Right lung (tissue), 5 donors: ENCODE data around the gene RNF126. TPM values are rescaled to one million over a fixed set of nuclear protein-coding genes. Genes with fewer than 3 reads are reported as not detected.
"Not testable (repeated sequence)": the region's sequence is repeated elsewhere in the genome, so short reads cannot be mapped to it uniquely, and the experiment has no call there.

Experiments
- DNase-seq, 2 donors: peaks; one replicate each; pipeline ENCODE4 v3.0.0-alpha.2; 2013
- polyA plus RNA-seq, 5 donors: library from polyadenylated mRNA; unstranded; fragments of 120-200 nt; gene quantifications; one replicate each; pipeline versions ENCODE4 v1.2.1 to v1.2.3, GENCODE V29; 2013; ENCODE audit warnings: inconsistent platforms in 1 of 5, low replicate concordance in 1 of 5; ENCODE audit not compliant: insufficient read length in 5 of 5, insufficient read depth in 1 of 5

Gene RNF126
- polyA plus RNA-seq, 5 donors = 13.8 to 33.6 (median 19.8) TPM

DNA sequence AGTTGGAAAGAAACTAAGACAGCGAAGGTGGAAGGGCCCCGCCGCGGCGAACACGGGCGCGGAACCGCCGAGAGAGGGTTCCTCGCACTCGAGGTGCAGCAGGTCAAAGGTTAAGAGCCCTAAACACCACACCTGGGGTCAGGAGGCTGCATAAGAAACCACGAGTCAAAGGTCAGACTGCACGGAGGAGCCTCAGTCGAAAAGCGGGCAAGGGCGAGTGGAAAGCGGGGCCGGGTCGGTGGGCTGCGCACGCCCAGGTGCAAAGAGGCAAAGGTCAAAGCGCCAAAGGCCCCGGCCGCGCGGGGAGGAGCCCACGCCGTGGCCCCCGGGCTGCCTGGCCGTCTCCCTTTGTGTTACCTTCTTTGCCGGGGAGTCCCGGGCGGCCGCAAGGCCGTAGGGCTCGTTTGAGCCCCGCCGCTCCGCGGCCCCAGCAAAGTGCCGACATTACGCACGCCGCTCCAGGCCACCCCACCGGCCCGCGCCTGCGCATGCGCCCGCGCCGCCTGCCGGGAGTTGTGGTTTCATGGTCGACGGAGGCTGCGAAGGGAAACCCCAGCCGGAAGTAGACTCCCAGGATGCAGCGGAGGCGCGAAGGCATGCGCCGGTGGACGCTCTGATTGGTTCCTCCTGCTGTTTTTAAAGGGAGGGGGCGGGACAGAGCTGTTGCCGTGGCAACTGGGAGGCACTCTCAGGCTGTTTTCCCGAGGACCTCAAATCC lies 29.8 kb downstream of the RNF126 start, which contains the start of gene POLRMT:
Gene POLRMT, minus strand, starts transcription at position 470 of the 718 bp plus-strand sequence. Its CDS starts 25 bp downstream, at position 445.
- DNase-seq = peak; percentile 97 to 99

DNA sequence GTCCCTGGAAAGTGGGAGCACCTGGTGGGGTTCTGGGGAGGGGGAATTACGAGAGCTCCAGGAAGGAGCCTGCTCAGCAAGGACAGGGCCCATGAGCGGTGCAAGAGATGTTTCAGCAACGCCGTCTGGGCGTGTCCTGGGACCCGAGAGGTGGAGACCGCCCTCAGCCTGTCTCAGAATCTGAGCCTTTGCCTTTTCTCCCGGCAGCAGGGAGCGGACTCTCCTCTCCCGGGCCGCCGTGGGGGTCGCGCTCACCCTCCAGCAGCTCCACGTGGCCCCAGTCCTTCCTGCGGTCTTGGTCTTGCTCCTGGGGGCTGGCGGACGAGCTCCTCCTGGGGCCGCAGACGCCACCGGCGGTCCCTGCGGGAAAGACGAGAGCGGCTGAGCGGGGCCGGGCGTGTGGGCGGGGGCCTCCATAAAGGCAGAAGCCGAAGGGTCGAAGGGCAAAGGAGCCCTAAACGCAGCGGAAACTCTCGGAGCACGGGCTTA lies 30.4 kb downstream of the RNF126 start:
- DNase-seq = no peak

DNA sequence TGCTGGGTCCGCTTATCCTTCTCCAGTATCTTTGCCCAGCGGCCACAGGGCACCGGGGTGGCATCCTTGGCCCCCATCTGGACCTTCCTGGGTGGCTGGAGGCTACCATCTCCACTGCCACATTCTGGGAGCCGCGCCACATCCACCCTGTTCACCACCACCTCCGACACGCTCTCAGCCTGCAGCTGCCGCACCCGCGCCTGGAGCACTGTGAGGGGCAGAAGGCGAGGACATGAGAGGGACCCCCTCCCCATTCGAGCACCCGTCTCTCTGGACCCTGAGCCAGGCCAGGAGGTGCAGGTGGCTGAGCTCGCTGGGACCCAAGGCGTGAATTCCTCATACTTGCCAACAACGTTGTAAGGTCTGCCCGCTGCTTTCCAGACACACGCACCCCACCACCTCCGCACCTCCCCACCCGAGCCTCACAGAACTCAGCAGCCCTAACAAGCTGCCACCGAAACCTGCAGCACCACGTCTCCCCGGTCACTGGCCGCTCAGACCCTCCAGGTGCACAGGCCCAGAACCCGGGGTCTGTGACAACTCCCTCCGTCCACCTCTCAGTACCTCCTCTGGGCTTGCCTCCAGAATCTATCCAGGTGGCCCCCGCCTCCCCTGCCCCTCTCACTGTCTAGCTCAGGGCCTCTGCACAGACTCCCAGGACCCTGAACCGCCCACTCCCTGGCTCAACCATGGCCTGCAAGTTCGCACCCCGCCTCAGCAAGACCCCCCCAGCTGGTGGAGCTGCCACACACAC lies 32.9 kb downstream of the RNF126 start:
- no peak for DNase-seq

DNA sequence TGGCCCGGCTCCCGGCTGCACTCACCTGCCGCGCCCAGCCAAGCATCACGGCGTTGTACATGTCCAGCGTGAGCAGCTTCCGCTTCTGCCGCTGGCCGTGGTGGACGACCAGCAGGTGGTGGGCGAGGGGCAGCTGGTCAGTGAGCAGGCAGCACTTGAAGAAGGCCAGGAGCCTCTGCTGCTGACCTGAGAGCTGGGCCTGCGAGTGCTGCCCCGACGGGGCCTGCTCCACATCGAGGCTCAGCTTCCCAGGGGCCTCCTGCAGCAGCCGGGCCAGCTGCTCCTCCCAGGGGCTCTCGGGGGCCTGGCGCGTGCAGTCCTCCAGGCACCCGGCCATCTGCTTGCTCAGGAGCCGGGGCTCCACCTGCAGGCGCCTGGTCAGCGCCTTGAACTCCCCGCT lies 33.5 kb downstream of the RNF126 start:
- not testable (repeated sequence) for DNase-seq

DNA sequence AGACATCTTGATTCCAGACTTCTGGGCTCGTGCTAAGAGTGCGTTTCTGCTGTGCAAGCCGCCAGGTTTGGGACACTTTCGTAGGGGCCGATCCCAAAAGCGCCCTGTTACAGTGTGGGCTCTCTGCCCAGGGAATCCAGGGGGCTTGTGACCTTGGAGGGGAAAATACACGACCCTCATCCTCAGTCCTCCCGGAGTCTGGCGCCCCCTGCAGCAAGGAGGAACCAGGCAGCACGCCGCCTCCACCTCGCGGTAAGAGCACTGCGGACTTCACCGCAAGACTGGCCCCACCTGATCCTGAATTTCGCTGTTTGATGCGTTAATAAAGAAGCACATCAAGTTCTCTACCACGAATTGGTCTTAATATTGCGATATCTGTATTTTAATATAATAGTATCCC lies 34.8 kb downstream of the RNF126 start:
- DNase-seq = no peak

DNA sequence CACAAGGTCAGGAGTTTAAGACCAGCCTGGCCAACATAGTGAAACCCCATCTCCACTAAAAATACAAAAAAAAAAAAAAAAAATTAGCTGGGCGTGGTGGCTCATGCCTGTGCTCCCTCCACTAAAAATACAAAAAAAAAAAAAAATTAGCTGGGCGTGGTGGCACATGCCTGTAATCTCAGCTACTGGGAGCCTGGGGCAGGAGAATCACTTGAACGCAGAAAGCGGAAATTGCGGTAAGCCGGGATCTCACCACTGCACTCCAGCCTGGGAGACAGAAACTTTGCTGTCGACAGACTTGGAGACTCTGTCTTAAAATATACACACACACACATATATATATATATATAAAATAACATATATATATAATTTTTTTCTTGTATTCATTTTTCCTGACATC lies 36.4 kb downstream of the RNF126 start:
- not testable (repeated sequence) for DNase-seq

DNA sequence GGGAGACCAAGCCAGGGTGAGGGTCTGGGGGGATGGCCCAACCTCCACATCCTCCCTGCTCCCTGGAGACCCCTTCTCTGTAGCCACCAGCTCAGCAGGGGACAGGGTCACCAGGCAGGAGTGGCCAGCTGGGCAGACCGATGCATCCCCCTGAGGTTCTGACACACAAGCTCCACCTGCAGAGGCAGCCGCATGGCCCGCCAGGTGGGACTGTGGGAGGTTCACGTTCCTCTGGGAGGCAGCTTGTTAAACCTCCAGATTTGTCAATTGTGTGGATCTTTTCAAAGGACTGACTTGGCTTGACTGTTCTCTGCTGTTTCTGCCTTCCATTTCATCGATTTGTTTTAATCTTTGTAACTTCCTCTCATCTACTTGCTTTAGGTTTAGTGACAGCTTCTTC lies 37.8 kb downstream of the RNF126 start:
- DNase-seq = no peak

DNA sequence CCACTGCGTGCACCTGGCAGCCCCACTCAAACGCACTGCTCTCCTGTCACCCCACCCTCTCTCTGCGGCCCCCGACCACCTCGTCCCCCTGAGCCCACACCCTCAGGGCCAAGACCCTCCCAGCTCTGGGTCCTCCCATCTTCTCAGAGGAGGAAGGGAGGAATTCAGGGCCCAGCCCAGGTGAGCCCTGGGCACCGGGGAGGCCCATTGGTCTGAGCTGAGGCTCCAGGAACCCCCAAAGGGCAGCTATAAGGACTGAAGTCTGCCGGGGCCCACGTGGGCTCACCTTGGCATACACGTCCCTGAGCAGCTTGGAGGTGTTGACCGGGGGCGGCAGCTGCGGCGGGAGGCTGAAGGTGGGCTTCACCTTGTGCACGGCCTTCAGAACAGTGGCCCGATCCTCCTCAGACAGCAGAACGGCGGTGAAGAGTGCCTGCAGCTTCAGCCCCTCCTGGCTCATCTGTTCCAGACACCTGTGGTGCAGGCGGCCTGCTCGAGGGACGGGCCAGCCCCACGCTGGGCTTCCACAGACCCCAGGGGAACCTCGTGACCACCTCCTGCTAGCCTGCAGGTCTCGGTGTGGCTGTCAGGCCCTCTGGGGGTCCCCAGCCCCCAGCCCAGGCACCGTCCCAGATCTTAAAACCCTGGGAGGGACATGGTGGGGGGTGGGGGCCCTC lies 38.4 kb downstream of the RNF126 start:
- no peak for DNase-seq

DNA sequence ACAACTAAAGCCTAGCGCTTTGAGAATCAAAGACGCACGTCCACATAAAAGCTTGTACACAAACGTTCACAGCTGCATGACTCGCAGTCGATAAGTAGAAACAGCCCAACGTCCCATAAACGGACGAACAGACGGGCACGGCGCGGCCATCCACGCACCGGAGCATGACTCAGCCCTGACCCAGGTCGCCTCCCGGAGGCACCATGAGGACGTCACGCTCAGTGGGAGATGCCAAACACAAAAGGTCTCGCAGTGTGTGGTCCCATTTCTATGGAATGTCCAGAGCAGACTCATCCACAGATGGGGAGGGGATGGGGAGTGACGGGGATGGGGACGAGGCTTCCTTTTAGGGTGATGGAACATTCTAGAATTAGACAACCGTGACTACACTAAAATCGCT lies 39.0 kb downstream of the RNF126 start:
- DNase-seq = no peak

DNA sequence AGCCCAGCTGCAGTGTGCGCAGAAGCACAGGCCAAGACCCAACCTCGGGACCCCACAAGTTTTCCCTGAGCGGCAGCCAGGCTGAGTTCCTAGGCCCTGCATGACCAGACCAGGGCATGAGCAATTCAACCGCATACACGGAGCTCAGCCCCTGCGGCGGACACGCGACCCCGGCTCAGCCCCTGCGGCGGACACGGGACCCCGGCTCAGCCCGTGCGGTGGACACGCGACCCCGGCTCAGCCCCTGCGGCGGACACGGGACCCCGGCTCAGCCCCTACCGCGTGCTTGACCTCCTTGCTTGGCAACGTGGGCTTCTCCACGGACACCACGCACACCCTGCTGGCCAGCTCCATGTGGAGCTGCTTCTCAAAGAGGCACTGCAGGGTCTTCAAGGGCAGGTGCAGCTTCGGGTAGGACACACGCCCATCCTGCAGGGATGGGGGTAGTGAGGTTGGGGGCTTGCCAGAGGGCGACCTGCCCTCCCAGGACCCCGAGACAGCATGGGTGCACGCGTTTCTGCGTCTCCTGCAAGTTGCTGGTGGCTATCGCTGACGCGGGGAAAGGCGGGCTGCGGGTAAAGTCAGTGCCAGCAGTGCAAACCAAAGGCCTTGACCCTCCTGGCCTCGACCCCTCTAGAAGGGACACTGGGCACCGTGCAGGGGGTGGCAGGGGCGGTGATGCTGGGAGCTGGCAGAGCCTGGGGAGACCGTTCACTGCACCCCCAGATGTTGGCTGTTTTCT lies 39.7 kb downstream of the RNF126 start:
- no peak for DNase-seq

DNA sequence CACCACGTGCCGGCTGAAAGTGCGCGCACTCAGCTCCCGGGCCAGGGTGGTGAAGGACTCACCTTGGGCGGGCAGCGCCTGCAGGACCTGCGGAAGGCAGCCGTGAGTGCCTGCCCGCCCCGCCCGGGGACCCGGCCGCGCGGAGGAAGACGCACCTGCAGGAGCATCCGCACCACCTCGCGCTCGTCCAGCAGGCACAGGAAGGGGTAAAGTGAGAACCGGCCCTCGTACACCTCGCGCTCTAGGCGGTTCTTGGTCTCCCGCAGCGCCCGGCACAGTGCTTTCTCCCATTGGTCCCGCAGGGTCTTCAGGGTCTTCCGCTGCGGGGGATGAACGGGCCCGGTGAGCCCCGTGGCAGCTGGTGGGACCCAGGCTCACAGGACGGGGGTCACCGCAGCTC lies 40.3 kb downstream of the RNF126 start:
- DNase-seq = no peak

DNA sequence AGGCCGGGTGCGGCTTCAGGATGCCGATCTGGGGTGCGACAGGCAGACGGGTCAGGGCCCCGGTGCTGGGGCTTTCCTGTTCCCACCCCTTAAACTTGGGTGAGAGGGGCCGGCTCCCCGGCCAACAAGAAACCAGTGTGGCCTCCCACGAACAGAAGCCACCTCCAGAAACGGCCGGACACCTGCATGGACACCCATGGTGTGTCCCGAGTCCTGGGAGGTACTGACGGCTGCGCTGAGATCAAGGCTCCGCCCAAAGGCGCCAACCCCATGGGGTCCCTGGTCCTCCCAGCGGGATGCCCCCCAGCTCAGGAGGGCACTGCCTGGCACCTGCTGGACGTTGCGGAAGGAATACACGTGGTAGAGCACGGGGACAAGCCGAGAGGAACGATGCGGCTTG lies 41.2 kb downstream of the RNF126 start:
- no peak for DNase-seq

DNA sequence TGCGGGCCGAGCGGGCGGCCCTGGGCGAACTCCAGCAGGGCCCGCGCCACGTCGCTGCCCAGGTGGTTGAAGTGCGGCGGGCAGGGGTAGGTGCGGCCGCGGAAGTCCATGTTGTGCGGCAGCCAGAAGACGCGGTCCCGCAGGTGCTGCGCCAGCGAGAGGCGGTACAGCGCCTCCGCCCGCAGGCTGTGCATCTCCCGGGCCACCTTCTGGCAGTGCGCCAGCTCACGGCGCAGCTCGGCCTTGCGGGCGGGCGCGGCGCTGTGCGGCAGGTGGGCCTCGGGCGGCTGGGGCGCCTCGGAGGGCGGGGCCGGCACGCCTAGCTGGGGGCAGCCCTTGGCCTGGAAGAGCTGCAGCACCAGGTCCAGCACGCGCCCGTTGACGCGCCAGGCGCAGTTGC lies 41.8 kb downstream of the RNF126 start:
- not testable (repeated sequence) for DNase-seq

DNA sequence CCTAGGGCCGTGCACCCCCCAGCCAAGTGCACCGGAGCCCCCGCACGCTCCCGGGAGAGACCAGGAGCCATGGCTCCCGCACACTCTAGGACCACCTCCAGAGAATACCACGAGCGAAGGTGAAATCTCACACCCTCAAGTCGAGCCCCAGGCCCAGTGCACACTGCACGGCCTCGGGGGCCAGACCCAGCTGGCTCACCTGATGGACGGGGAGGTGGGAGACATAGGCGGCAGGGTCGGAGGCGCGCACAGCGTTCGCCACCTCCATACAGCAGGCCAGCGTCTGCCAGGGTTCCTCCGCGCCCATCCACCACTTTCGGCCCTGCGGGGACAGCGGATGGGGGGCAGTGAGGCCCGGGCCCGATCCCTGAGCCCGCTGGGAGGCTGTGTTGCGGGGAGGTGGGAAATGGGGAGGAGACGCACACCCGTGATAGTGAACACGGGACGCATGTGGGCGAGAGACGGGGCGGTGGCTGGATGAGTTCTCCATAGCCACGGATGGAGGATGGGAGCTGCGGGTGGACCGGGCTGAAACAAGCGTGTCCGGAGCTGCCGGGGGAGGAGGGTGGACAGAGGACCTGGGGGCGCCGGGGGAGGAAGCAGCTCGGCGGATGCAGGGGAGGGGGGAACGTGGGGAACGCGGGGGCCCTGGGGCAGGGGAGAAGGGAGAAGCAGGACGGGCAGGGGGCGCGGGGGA lies 42.7 kb downstream of the RNF126 start:
- no peak for DNase-seq

DNA sequence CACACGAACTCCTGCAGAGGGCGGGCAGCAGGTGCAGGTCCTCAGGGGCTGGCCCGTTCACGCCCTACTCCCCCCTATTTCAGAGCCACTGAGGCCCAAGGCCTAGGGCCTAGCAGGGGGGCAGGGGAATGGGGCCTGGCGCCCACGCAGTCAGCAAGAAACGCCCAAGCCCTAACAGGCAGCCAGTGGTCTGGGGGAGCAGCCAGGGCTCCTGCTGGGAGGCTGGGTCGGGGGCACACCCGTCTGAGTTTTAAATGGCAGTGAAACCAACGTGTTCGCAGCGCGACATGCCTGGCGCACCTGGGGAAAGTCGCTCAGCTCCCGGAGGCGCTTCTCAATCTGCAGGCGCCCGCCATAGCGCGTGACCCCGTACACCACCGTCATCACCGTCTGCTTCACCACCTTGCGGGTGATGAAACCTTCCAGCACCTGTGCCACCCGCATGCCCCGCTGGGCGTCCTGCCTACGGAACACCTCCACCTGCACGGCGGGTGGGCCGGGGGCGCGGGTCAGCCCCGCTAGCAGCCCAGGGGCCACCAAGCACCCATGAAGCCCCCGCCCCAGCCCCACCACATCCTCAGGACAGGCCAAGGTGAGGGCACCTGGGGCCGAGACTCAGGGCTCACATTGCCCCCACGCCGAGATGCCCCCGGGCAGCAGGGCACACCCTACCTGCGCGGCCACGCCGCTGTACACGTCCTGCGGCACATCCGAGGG lies 43.6 kb downstream of the RNF126 start:
- no peak for DNase-seq

DNA sequence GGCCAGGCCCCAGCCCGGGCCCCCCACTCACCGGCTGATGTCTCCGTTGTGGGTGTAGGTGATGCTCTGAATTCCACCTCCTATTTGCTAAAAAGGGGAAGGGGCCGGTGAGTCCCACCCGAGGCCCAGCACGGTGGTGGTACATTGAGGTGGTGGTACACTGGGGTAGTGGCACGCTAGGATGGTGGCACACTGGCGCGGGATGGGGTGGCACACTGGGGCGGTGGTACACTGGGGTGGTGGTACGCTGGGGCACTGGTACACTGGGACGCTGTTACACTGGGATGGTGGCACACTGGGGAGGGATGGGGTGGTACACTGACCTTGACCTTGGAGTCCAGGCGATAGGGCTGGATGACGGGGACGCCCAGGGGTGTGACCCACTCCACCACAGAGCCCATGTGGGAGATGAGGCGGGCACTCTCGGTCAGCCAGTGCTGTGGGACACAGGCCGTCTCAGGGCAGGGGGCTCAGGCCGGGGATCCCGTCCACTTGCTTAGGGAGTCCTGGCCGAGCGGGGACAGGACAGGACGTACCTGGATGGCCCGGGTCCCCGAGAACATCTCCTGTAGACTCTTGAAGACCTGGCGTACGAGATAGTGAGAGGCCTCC lies 44.2 kb downstream of the RNF126 start:
- no peak for DNase-seq

DNA sequence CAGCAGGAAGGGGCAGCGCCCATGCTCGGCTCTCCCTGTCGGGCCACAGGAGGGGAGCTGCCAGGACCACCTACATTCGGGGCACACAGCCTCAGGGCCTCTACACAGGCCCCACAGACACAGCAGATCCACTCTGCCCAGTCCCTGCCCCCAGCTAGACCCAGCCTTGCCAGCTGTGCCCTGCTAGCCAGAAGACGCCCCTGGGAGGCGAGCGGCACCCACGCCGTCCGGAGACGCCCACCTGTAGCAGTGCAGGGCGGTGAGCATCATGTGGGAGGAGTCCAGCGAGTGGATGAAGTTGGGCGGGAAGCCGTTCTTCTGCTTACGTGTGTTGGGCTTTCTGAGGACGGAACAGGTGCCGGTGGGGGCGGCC lies 44.8 kb downstream of the RNF126 start:
- no peak for DNase-seq

DNA sequence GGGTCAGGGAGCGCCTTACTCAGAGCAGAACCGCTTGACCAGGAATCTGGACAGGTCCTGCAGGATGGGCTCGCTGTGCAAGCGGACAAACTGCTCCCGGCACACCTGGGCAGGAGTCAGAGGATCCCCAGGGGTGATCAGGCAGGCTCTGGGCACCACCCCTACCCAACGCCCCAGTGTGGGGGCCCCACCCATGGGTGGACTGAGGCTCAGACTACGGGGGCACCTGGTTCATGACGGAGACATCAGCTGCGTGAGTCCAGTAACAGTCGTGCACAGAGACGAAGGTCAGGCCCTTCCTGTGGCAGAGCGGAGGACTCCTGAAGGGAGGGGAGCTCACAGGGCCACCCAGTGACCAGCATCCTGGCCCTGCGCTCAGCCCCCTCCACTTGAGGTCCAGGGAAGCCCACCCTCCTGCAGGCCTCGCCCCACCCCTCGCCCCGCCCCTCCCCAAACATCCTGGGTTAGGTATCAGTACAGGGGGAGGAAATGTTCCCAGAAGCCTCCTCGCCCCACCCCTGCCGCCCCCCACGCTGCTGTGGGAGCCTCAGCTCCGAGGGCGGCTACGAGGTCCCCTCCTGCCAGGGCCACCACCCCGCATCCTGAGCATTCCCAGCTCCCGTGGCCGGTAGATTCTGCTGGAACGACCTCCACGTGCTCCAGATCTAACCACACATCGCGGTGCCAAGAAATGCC lies 45.3 kb downstream of the RNF126 start:
- no peak for DNase-seq

DNA sequence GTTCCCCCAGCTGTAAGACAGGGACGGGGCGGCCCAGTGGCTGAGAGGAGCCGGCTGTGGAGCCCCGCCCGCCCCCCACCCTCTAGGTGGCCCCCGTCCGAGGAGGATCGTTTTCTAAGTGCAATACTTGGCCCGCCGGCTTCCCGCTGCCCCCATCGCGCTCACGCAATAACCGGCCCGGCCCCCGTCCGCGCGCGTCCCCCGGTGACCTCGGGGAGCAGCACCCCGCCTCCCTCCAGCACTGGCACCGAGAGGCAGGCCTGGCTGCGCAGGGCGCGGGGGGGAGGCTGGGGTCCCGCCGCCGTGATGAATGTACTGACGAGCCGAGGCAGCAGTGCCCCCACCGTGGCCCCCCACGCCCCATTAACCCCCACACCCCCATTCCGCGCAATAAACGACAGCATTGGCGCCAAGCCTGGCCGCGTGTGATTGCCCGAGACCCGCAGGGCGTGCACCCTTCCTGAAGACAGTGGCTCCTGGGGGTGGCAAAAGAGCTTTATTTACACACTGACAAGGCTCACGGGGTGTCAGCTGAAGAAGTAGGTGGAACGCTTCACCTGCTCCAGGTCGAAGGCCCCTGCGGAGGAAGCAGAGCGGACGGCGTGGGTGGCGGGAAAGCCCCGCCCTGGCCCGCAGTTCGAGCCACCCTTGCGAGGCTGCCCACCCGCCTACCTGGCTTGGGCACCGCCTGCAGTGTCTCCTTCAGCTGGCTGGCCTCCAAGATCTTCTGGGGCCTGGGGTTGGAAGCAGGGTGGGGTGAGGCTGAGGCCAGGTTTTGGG lies 46.1 kb downstream of the RNF126 start:
- no peak for DNase-seq
